Omental fat pad (tissue), 4 donors: ENCODE results near the gene ADRB1. TPM values are rescaled to one million over a fixed set of nuclear protein-coding genes. Genes with fewer than 3 reads are reported as not detected.
A peak's percentile ranks its signal among the peaks of the same experiment; 100 is the strongest.

Source experiments
- ATAC-seq: fragments of 150-250 bp; one replicate; pipeline ENCODE4 v1.9.1; 2016; ENCODE audit warnings: mild to moderate bottlenecking, moderate library complexity; ENCODE audit not compliant: low FRiP score
- DNase-seq: peaks from one replicate; pipeline ENCODE4 v3.0.0-alpha.2; 2019; ENCODE audit warnings: low spot score
- CTCF ChIP-seq, 3 donors: fragments of 450-650 bp; IDR thresholded peaks; one replicate each; pipeline ENCODE4 v1.5.1; 2016 to 2017; ENCODE audit warnings: antibody characterized with exemption in 3 of 3, mild to moderate bottlenecking in 3 of 3, moderate library complexity in 2 of 3
- total RNA-seq, 4 donors: library from RNA; depleted of rRNA; stranded (reverse); fragments of >200 nt; gene quantifications; one replicate each; pipeline ENCODE4 v1.1.0, GENCODE V29; 2016

Gene ADRB1
- total RNA-seq, 4 donors from 2014 or later: 4.3 to 16.7 (median 6.4) TPM

GRCh38 chr10:114042895-114043531, 653 bp upstream of the ADRB1 start:
- ATAC-seq (peak; percentile 8), DNase-seq (no peak)
- no peak for TF ChIP-seq CTCF (IDR thresholded peaks at IDR 0.05)

- ATAC-seq: no peak
- DNase-seq: no peak
- no peak for TF ChIP-seq CTCF (IDR thresholded peaks at IDR 0.05)
These were observed 825 bp downstream of the ADRB1 start for GRCh38 chr10:114044247-114045135.

- no peak for TF ChIP-seq CTCF (IDR thresholded peaks at IDR 0.05)
- peak; percentile 68 for ATAC-seq
These were observed 1.7 kb downstream of the ADRB1 start for GRCh38 chr10:114045136-114046086.

GRCh38 chr10:114046087-114046458, 2.4 kb downstream of the ADRB1 start:
- DNase-seq: no peak
- TF ChIP-seq CTCF (IDR thresholded peaks at IDR 0.05): no peak
- ATAC-seq: no peak

More at GRCh38 chr10:114045136-114046086, 1.7 kb downstream of the ADRB1 start:
- DNase-seq: no peak

GRCh38 chr10:114048472-114048871, 4.8 kb downstream of the ADRB1 start:
- ATAC-seq (no peak), DNase-seq (no peak)
- TF ChIP-seq CTCF (IDR thresholded peaks at IDR 0.05): no peak

- DNase-seq (no peak), ATAC-seq (no peak)
These were observed 8.0 kb downstream of the ADRB1 start for GRCh38 chr10:114051714-114052113.

More at GRCh38 chr10:114051714-114052113, 8.0 kb downstream of the ADRB1 start:
- TF ChIP-seq CTCF (IDR thresholded peaks at IDR 0.05): no peak
